ENCODE data around the gene PTPRE.

GRCh38 chr10:127875449-127875765 is 31.5 kb upstream of the PTPRE start:
- TF ChIP-seq CTCF (IDR thresholded peaks at IDR 0.05) (no peak), POLR2A (IDR thresholded peaks at IDR 0.05) (no peak)
